Common myeloid progenitor, CD34-positive (primary cell): ENCODE measurements around the gene IL6R.

Experiments
- CTCF ChIA-PET: fragments of 350-600 bp; sonication (Branson Sonifier 250); formaldehyde crosslinking; loops from one replicate; lab custom pipeline; 2021; ENCODE audit warnings: antibody characterized with exemption; lab: Charles Lee
- POLR2A ChIA-PET: fragments of 350-600 bp; sonication (Branson Sonifier 250); formaldehyde crosslinking; loops from one replicate; lab custom pipeline; 2021; ENCODE audit warnings: antibody characterized with exemption; lab: Charles Lee
- DNase-seq, 3 donors: peaks; one replicate each; pipeline versions ENCODE4 v3.0.0 to v3.0.0-alpha.2; 2013
- H3K27ac ChIP-seq, 2 experiments: 1 replicate in 1 of 2; 2 replicates in 1 of 2; pipeline ENCODE4 v1.7.0; 2013; ENCODE audit warnings: inconsistent platforms in 2 of 2, low read length in 2 of 2, mild to moderate bottlenecking in 2 of 2, low read depth in 1 of 2, moderate library complexity in 1 of 2; ENCODE audit not compliant: severe bottlenecking in 2 of 2, insufficient read depth in 1 of 2, poor library complexity in 1 of 2
- H3K27me3 ChIP-seq, 5 experiments: replicated peaks in 2 of 5; 1 replicate in 3 of 5; 2 replicates in 2 of 5; pipeline versions ENCODE4 v1.6.1 to v1.7.0; 2013; ENCODE audit warnings: low read length in 4 of 5, mild to moderate bottlenecking in 2 of 5, moderate library complexity in 2 of 5, inconsistent platforms in 1 of 5; ENCODE audit not compliant: insufficient read depth in 5 of 5, control insufficient read depth in 4 of 5
- H3K36me3 ChIP-seq, 4 experiments: 1 replicate in 2 of 4; 2 replicates in 2 of 4; pipeline versions ENCODE4 v1.6.1 to v1.7.0; 2013; ENCODE audit warnings: low read length in 3 of 4, control low read depth in 1 of 4, mild to moderate bottlenecking in 1 of 4; ENCODE audit not compliant: control insufficient read depth in 4 of 4, insufficient read depth in 4 of 4
- H3K4me1 ChIP-seq, 4 experiments: 1 replicate in 3 of 4; 2 replicates in 1 of 4; pipeline versions ENCODE4 v1.6.1 to v1.7.1; 2013; ENCODE audit warnings: low read length in 3 of 4, mild to moderate bottlenecking in 3 of 4, control low read depth in 1 of 4, inconsistent platforms in 1 of 4, moderate library complexity in 1 of 4; ENCODE audit not compliant: control insufficient read depth in 4 of 4, insufficient read depth in 4 of 4; ENCODE audit errors: control extremely low read depth in 1 of 4
- H3K4me3 ChIP-seq, 7 experiments: 1 replicate in 4 of 7; 2 replicates in 3 of 7; pipeline versions ENCODE4 v1.5.1 to v1.7.0; 2013; ENCODE audit warnings: mild to moderate bottlenecking in 7 of 7, low read length in 6 of 7, moderate library complexity in 6 of 7, inconsistent platforms in 2 of 7, low read depth in 2 of 7, control low read depth in 1 of 7; ENCODE audit not compliant: insufficient read depth in 4 of 7, control insufficient read depth in 1 of 7; ENCODE audit errors: extremely low read depth in 1 of 7
- H3K9me3 ChIP-seq, 5 experiments: 1 replicate in 4 of 5; 2 replicates in 1 of 5; pipeline versions ENCODE4 v1.6.1 to v1.7.1; 2013; ENCODE audit warnings: low read length in 4 of 5, mild to moderate bottlenecking in 2 of 5, inconsistent platforms in 1 of 5, low read depth in 1 of 5, moderate library complexity in 1 of 5; ENCODE audit not compliant: control insufficient read depth in 4 of 5, insufficient read depth in 2 of 5; ENCODE audit errors: control extremely low read depth in 1 of 5
- WGBS: methylation state at CpG from one replicate; pipeline ENCODE4 v1.1.5; 2013; ENCODE audit not compliant: insufficient coverage; 5-methylcytosine and 5-hydroxymethylcytosine counted together

IL6R gene

DNA sequence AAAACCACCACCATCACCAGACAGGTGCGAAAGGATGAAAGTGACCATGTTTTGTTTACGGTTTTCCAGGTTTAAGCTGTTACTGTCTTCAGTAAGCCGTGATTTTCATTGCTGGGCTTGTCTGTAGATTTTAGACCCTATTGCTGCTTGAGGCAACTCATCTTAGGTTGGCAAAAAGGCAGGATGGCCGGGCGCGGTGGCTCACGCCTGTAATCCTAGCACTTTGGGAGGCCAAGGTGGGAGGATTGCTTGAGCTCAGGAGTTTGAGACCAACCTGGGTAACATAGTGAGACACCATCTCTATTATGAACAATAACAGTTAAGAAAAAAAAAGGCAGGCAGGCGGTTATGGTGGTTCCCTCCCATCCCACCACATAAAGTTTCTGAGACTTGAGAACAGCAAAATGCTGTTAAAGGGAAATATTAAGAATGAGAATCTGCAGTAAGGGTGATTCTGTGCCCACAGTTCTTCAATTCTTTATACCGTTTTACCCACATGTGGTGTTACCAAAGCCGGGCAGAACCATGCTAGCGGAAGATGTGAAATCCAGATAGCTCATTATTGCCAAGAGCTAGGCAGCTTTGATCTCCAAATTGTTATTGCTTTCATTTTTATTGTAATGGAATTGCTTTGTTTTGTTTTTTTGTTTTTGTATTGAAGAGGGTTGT, 62.4 kb downstream of the IL6R start:
- Histone ChIP-seq H3K9me3 (no peaks in the 10 kb centered on the region), H3K36me3 (peaks cover 0 to 9% (median 5%) of the 10 kb centered on the region in 4 experiments), H3K4me1 (peaks cover 8 to 55% (median 49%) of the 10 kb centered on the region in 4 experiments), H3K27me3 (no peaks in the 10 kb centered on the region), H3K27ac (peak overlapping the region; percentile 79 to 92), H3K4me3 (no peak overlapping the region)
- WGBS = 83% methylated on average over 5 of the region's 11 CpGs
- POLR2A ChIA-PET = no interaction called here
- CTCF ChIA-PET = interaction anchor here (0.7 to 4.8 kb wide), 9 partner anchors 8 to 121 kb away, joined by 3 to 34 read pairs (median 4); no protein-coding TSS in a partner anchor
- DNase-seq = peak in 1 of 3 donors; percentile 18

GRCh38 chr1:154468535-154469250, 63.5 kb downstream of the IL6R start:
- Histone ChIP-seq H3K27ac (no peak overlapping the region), H3K27me3 (no peaks in the 10 kb centered on the region), H3K36me3 (peaks cover 0 to 9% (median 5%) of the 10 kb centered on the region in 4 experiments), H3K9me3 (no peaks in the 10 kb centered on the region), H3K4me3 (no peak overlapping the region), H3K4me1 (peaks cover 8 to 47% (median 41%) of the 10 kb centered on the region in 4 experiments)
- POLR2A ChIA-PET = no interaction called here
- WGBS = 92% methylated on average over 8 of the region's 12 CpGs
- CTCF ChIA-PET = interaction anchor here (0.8 to 4.8 kb wide), 5 partner anchors 11 to 83 kb away, joined by 3 to 34 read pairs (median 3); no protein-coding TSS in a partner anchor
- DNase-seq = no peak

DNA sequence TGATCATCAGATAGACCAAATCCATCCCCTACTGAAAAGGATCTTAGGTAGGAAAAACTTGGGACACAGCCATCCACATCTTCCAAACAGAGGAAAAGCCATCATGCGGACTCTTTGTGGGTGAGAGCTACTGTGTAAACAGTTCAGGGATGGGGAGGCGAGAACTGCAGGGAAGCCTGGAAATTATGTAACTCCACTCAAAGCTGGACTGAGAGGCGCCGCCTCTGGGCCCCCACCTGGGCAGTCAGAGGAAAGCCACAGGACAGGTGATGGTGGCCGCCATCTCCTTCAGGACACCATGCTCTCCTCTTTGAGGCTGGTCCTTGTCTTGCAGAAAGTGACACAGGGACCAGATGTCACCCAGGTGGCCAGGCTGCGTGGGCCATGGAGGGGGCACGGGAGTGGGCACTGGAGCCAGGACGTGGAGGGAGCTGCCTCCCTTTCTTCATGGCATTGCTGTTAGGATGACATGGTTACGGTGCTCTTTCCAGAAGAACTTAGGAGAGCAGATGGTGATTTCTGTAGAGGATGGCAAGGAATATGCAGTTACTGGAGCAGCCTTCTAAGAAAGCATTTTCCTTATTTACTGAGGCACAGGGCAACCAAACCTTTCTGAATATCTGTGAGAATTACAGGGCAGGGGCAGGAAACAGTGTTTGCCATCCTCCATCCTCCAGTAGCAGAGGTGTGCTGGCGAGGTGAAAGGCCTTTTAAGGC, 64.9 kb downstream of the IL6R start:
- no peak for DNase-seq
- no peaks in the 10 kb centered on the region for H3K27me3 ChIP-seq
- peaks cover 0 to 7% (median 5%) of the 10 kb centered on the region in 4 experiments for H3K36me3 ChIP-seq
- no peak overlapping the region for H3K4me3 ChIP-seq
- ChIA-PET CTCF (interaction anchor here (0.7 to 3.1 kb wide), 2 partner anchors 50 to 77 kb away, joined by 4 to 8 read pairs; no protein-coding TSS in a partner anchor), POLR2A (interaction anchor here (0.5 to 0.6 kb wide), 2 partner anchors 134 to 294 kb away, joined by 3 read pairs; no protein-coding TSS in a partner anchor)
- H3K9me3 ChIP-seq = no peaks in the 10 kb centered on the region
- no peak overlapping the region for H3K27ac ChIP-seq
- H3K4me1 ChIP-seq = peaks cover 8 to 47% (median 35%) of the 10 kb centered on the region in 4 experiments
- WGBS = 99% methylated on average over 8 of the region's 10 CpGs

DNA sequence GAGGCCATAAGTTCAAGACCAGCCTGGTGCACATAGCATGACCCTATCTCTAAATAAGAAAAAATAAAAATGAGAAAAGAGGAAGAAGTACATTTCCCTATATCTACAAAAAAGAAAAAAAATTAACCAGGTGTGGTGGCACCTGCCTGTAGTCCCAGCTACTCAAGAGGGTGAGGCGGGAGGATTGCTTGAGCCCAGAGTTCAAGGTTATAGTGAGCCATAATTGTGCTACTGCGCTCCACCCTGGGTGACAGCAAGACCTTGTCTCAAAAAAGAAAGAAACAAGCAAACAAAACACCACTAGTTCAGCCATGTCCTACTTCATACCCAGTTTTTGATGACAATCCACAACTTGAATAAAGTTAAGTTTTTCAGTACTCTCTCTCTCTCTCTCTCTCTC, 66.2 kb downstream of the IL6R start:
- WGBS = 100% methylated on average over 1 of the region's 2 CpGs
- peaks cover 0 to 6% (median 1%) of the 10 kb centered on the region in 4 experiments for H3K36me3 ChIP-seq
- no peak overlapping the region for H3K4me3 ChIP-seq
- ChIA-PET CTCF (interaction anchor here (0.6 to 1.0 kb wide), 2 partner anchors 44 to 590 kb away, joined by 3 read pairs; no protein-coding TSS in a partner anchor), POLR2A (interaction anchor here (0.6 kb wide), 1 partner anchor 307 kb away, joined by 3 read pairs; no protein-coding TSS in a partner anchor)
- DNase-seq = no peak
- no peaks in the 10 kb centered on the region for H3K27me3 ChIP-seq
- no peaks in the 10 kb centered on the region for H3K9me3 ChIP-seq
- H3K27ac ChIP-seq = no peak overlapping the region
- peaks cover 2 to 35% (median 23%) of the 10 kb centered on the region in 4 experiments for H3K4me1 ChIP-seq

- no peaks in the 10 kb centered on the region for H3K36me3 ChIP-seq
- 34% methylated on average over 3 of the region's 3 CpGs for WGBS
- H3K9me3 ChIP-seq = no peaks in the 10 kb centered on the region
- H3K4me1 ChIP-seq = peaks cover 0 to 28% (median 25%) of the 10 kb centered on the region in 4 experiments
- H3K27ac ChIP-seq = no peak overlapping the region
- peak; percentile 48 to 75 (median 73) for DNase-seq
- ChIA-PET POLR2A (no interaction called here), CTCF (interaction anchor here (0.9 to 1.6 kb wide), 4 partner anchors 10 to 149 kb away, joined by 3 to 6 read pairs (median 4); partner anchors contain the start of gene ATP8B2)
- no peaks in the 10 kb centered on the region for H3K27me3 ChIP-seq
- H3K4me3 ChIP-seq = no peak overlapping the region
Measured at GRCh38 chr1:154474802-154475201, 69.7 kb downstream of the IL6R start.

DNA sequence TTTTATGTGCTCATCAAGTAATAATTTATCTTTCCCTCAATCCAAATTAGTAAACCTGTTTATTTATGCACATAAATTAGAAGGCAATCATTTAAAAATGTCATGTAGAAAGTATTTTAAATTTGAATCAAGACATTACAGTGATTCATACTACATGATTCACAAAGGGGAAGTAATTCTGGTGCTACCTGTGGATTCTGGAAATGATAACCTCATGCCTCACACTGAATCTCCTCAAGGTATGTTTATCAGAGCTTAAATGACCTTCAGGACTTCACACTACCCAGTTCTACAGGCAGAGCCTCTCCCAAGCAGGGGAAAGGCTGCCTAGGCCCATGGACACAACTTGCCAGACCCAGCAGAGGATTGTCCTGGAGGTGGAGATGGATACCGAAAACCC, 71.6 kb downstream of the IL6R start:
- POLR2A ChIA-PET = interaction anchor here (0.6 kb wide), 1 partner anchor 467 kb away, joined by 3 read pairs; no protein-coding TSS in a partner anchor

More for the DNA sequence above, 71.6 kb downstream of the IL6R start:
- Histone ChIP-seq H3K4me3 (no peak overlapping the region), H3K36me3 (no peaks in the 10 kb centered on the region), H3K27ac (no peak overlapping the region), H3K4me1 (peaks cover 0 to 38% (median 26%) of the 10 kb centered on the region in 4 experiments), H3K9me3 (no peaks in the 10 kb centered on the region), H3K27me3 (no peaks in the 10 kb centered on the region)
- 86% methylated on average over 1 of the region's 1 CpG for WGBS
- DNase-seq = no peak
- CTCF ChIA-PET = interaction anchor here (0.9 kb wide), 1 partner anchor 46 kb away, joined by 6 read pairs; no protein-coding TSS in a partner anchor
